Colonic mucosa (tissue), 4 donors: ENCODE results near the gene UNC5A. TPM values are rescaled to one million over a fixed set of nuclear protein-coding genes. Genes with fewer than 3 reads are reported as not detected.

Source experiments
- DNase-seq: peaks from one replicate; pipeline ENCODE4 v3.0.0-alpha.2; 2020
- H3K27ac ChIP-seq: fragments of 200-600 bp; one replicate; pipeline ENCODE4 v1.8.0; 2021
- H3K27me3 ChIP-seq: fragments of 200-600 bp; one replicate; pipeline ENCODE4 v1.8.0; 2021
- H3K36me3 ChIP-seq: fragments of 200-600 bp; one replicate; pipeline ENCODE4 v1.8.0; 2021
- H3K4me1 ChIP-seq: fragments of 200-600 bp; one replicate; pipeline ENCODE4 v1.8.0; 2021; ENCODE audit warnings: mild to moderate bottlenecking
- H3K4me3 ChIP-seq: fragments of 200-600 bp; one replicate; pipeline ENCODE4 v1.8.0; 2021
- H3K9ac ChIP-seq, 2 donors: one replicate each; pipeline ENCODE4 v1.7.0; 2013; ENCODE audit warnings: control low read depth in 2 of 2, low read depth in 2 of 2, low read length in 2 of 2
- H3K9me3 ChIP-seq: fragments of 200-600 bp; one replicate; pipeline ENCODE4 v1.8.0; 2021
- CTCF ChIP-seq: fragments of 200-600 bp; IDR thresholded peaks from one replicate; pipeline ENCODE4 v1.8.0; 2022; ENCODE audit warnings: antibody characterized with exemption, mild to moderate bottlenecking
- intact Hi-C: fragments of 100-400 bp; cut with DNase I; formaldehyde crosslinking; loops from one replicate; pipeline ENCODE4 v1.14.1; 2022
- total RNA-seq, 2 donors: library from RNA; stranded (reverse); fragmentation: NEBNext Ultra II Directional in 1 of 2; extraction: Animal tissue kit (Norgen Biotek cat#: 25700) in 1 of 2; gene quantifications; one replicate each; pipeline ENCODE4 v1.2.1, GENCODE V29; 2021
- donor health status: healthy.
- donor health status: DM: no; HTN: no; CAD: no.
- donor health status: DM: no; HTN: no; CAD: no.

UNC5A gene
- total RNA-seq, 2 donors from 2014 or later, result not detected

- DNase-seq, result no peak
- Histone ChIP-seq H3K4me3 (no peak overlapping the region), H3K9ac (no peak overlapping the region), H3K9me3 (no peaks in the 10 kb centered on the region), H3K36me3 (no peaks in the 10 kb centered on the region), H3K27me3 (no peaks in the 10 kb centered on the region), H3K27ac (no peak overlapping the region), H3K4me1 (no peaks in the 10 kb centered on the region)
- intact Hi-C loops, result no loop called here
- no peak for TF ChIP-seq CTCF
Observed at GRCh38 chr5:176850371-176851245, 40.2 kb downstream of the UNC5A start.

- no peak overlapping the region for H3K9ac ChIP-seq
- H3K4me1 ChIP-seq, result no peaks in the 10 kb centered on the region
- no peak overlapping the region for H3K4me3 ChIP-seq
- no peaks in the 10 kb centered on the region for H3K27me3 ChIP-seq
- H3K36me3 ChIP-seq, result no peaks in the 10 kb centered on the region
- no peak overlapping the region for H3K27ac ChIP-seq
- H3K9me3 ChIP-seq, result no peaks in the 10 kb centered on the region
- intact Hi-C loops, result no loop called here
- no peak for DNase-seq
- TF ChIP-seq CTCF, result no peak
Observed at GRCh38 chr5:176851380-176851779, 41.0 kb downstream of the UNC5A start.

GRCh38 chr5:176851871-176852658, 41.7 kb downstream of the UNC5A start:
- intact Hi-C loops, result no loop called here
- Histone ChIP-seq H3K27ac (no peak overlapping the region), H3K9me3 (no peaks in the 10 kb centered on the region), H3K4me3 (no peak overlapping the region), H3K4me1 (no peaks in the 10 kb centered on the region), H3K36me3 (no peaks in the 10 kb centered on the region), H3K9ac (no peak overlapping the region), H3K27me3 (no peaks in the 10 kb centered on the region)
- DNase-seq, result no peak
- no peak for TF ChIP-seq CTCF

GRCh38 chr5:176853151-176853778, 42.9 kb downstream of the UNC5A start:
- H3K27ac ChIP-seq, result no peak overlapping the region
- H3K36me3 ChIP-seq, result no peaks in the 10 kb centered on the region
- no peak overlapping the region for H3K9ac ChIP-seq
- no peaks in the 10 kb centered on the region for H3K4me1 ChIP-seq
- intact Hi-C loops, result no loop called here
- DNase-seq, result no peak
- H3K9me3 ChIP-seq, result no peaks in the 10 kb centered on the region
- TF ChIP-seq CTCF, result no peak
- no peaks in the 10 kb centered on the region for H3K27me3 ChIP-seq
- H3K4me3 ChIP-seq, result no peak overlapping the region

- Histone ChIP-seq H3K27me3 (no peaks in the 10 kb centered on the region), H3K27ac (no peak overlapping the region), H3K4me1 (no peaks in the 10 kb centered on the region), H3K9me3 (no peaks in the 10 kb centered on the region), H3K9ac (no peak overlapping the region), H3K36me3 (no peaks in the 10 kb centered on the region), H3K4me3 (no peak overlapping the region)
- TF ChIP-seq CTCF, result no peak
- intact Hi-C loops, result no loop called here
- no peak for DNase-seq
Observed at GRCh38 chr5:176854164-176854563, 43.8 kb downstream of the UNC5A start.
